HG03378 (cell line): Measurements from ENCODE around the gene ANKMY1.

Source experiments
- ATAC-seq: cut with Tn5 transposase; IDR thresholded peaks from one replicate; pipeline ENCODE4 v1.9.1; 2021; ENCODE audit warnings: mild to moderate bottlenecking, moderate library complexity; ENCODE audit not compliant: unreplicated experiment

Gene ANKMY1

GRCh38 chr2:240579771-240580614 is 22.2 kb upstream of the ANKMY1 start:
- ATAC-seq = no peak

GRCh38 chr2:240579071-240579762 is 21.4 kb upstream of the ANKMY1 start:
- no peak for ATAC-seq

- no peak for ATAC-seq
Observed at GRCh38 chr2:240578488-240578887, 20.7 kb upstream of the ANKMY1 start.

- no peak for ATAC-seq
Observed at GRCh38 chr2:240578110-240578450, 20.3 kb upstream of the ANKMY1 start.

GRCh38 chr2:240577281-240578109 is 19.7 kb upstream of the ANKMY1 start:
- ATAC-seq = no peak

- ATAC-seq = no peak
Observed at GRCh38 chr2:240576436-240577205, 18.8 kb upstream of the ANKMY1 start.

- ATAC-seq = no peak
Observed at GRCh38 chr2:240576036-240576435, 18.2 kb upstream of the ANKMY1 start.

GRCh38 chr2:240575101-240575965 is 17.5 kb upstream of the ANKMY1 start:
- ATAC-seq = no peak

GRCh38 chr2:240574386-240575100 is 16.8 kb upstream of the ANKMY1 start:
- no peak for ATAC-seq

GRCh38 chr2:240573516-240574385 is 16.0 kb upstream of the ANKMY1 start:
- no peak for ATAC-seq

- no peak for ATAC-seq
Observed at GRCh38 chr2:240573071-240573515, 15.3 kb upstream of the ANKMY1 start.

GRCh38 chr2:240572141-240573031 is 14.6 kb upstream of the ANKMY1 start:
- no peak for ATAC-seq

GRCh38 chr2:240571314-240571973 is 13.7 kb upstream of the ANKMY1 start:
- no peak for ATAC-seq

- no peak for ATAC-seq
Observed at GRCh38 chr2:240570531-240571313, 12.9 kb upstream of the ANKMY1 start.

GRCh38 chr2:240569998-240570530 is 12.3 kb upstream of the ANKMY1 start:
- ATAC-seq = no peak
